ENCODE measurements around the gene RNF148. TPM values are rescaled to one million over a fixed set of nuclear protein-coding genes. Genes with fewer than 3 reads are reported as not detected.
A peak's percentile ranks its signal among the peaks of the same experiment; 100 is the strongest.

The RNF148 gene
- total and polyA plus RNA-seq, 2 of the 8 experiments (the other 6 are each of a cell fraction or from before 2014, with no cell fraction given), result 0.27 to 0.45 TPM

DNA sequence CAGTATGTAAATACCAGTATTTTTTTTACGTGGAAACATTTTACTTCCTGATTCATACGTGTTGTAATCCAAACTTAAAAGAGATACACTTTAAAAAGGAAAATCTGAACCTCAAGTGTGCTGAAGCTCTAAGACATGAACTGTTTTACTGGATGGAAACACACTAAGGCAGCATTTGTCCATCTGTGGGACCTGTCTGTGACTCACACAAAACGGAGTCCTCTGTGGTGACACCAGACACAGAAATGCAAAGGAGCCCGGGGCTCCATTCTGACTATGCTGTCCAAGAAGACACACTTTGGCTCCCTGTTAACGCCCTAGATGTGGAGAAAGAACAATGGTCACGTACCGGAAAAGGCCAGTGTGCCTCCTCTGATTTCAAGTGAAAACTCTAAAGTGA lies 27.7 kb downstream of the RNF148 start:
- no peak overlapping the region for H4K8ac ChIP-seq (ENCODE audit: extremely low read depth, insufficient read depth, low read length)
- TF ChIP-seq BRCA1 (IDR thresholded peaks at IDR 0.05; ENCODE audit: low read depth, low read length), result no peak
- no peak for TF ChIP-seq SUZ12 (IDR thresholded peaks at IDR 0.05; ENCODE audit: low read length)
- no peak for TF ChIP-seq ASH2L (IDR thresholded peaks at IDR 0.05; ENCODE audit: low read length)
- TF ChIP-seq JUND (IDR thresholded peaks at IDR 0.05; ENCODE audit: low read length), result no peak

More for the DNA sequence above, 27.7 kb downstream of the RNF148 start:
- Histone ChIP-seq H3K4me3 (ENCODE audit: extremely low read depth in 1 of 4, insufficient read depth in 2 of 4, low read depth in 3 of 4, low read length in 4 of 4) (no peak overlapping the region), H3K4me2 (ENCODE audit: insufficient read depth in 1 of 2, low read depth in 2 of 2, low read length in 2 of 2) (no peak overlapping the region), H3K4ac (replicated peaks; ENCODE audit: insufficient read length, low read depth, low read length) (no peak overlapping the region), H3K27ac (ENCODE audit: low read depth, low read length) (no peak overlapping the region), H3K79me1 (ENCODE audit: low read depth, low read length) (no peaks in the 10 kb centered on the region), H3K23me2 (ENCODE audit: low read depth, low read length) (no peaks in the 10 kb centered on the region), H3K9me3 (ENCODE audit: insufficient read depth in 2 of 2, low read depth in 1 of 2, low read length in 1 of 2) (peaks cover 3 to 8% of the 10 kb centered on the region in 2 experiments; a peak in 2 of 4 replicates), H2AK5ac (ENCODE audit: low read depth, low read length) (no peak overlapping the region), H4K91ac (replicated peaks; ENCODE audit: insufficient read length, low read length) (no peak overlapping the region), H2BK20ac (ENCODE audit: low read length) (no peak overlapping the region), H3K4me1 (replicated peaks in 1 of 4; ENCODE audit: control insufficient read depth in 3 of 4, insufficient read depth in 4 of 4, low read length in 3 of 4) (peaks cover 6 to 30% (median 19%) of the 10 kb centered on the region in 4 experiments), H2BK120ac (replicated peaks; ENCODE audit: low read depth, low read length) (peak overlapping the region; percentile 52), H2BK12ac (ENCODE audit: low read depth, low read length) (no peak overlapping the region; the same call in 1 of the 2 replicates), H4K20me1 (replicated peaks in 1 of 2; ENCODE audit: control insufficient read depth in 1 of 2, insufficient read depth in 2 of 2, low read length in 2 of 2) (no peaks in the 10 kb centered on the region), H2AFZ (ENCODE audit: low read length) (no peak overlapping the region), H3K79me2 (ENCODE audit: control insufficient read depth in 1 of 2, insufficient read depth in 2 of 2, low read length in 2 of 2) (peaks cover 0 to 11% of the 10 kb centered on the region in 2 experiments; a peak in 2 of 4 replicates), H3K23ac (ENCODE audit: insufficient read length) (no peak overlapping the region), H3K14ac (ENCODE audit: insufficient read length) (no peak overlapping the region), H3K36me3 (ENCODE audit: control insufficient read depth in 2 of 4, insufficient read depth in 4 of 4, low read length in 3 of 4) (peaks cover 0 to 4% (median 0%) of the 10 kb centered on the region in 4 experiments; a peak in 1 of 8 replicates), H3K18ac (ENCODE audit: extremely low read depth, low read length) (no peak overlapping the region), H3K56ac (replicated peaks; ENCODE audit: insufficient read length, low read depth, low read length) (no peak overlapping the region), H3K9ac (replicated peaks in 1 of 4; ENCODE audit: extremely low read depth in 1 of 4, low read depth in 3 of 4, low read length in 3 of 4) (no peak overlapping the region), H2BK15ac (ENCODE audit: low read length) (no peak overlapping the region; the same call in 1 of the 2 replicates), H4K5ac (ENCODE audit: insufficient read length, low read depth, low read length) (no peak overlapping the region), H3K27me3 (replicated peaks in 1 of 4; ENCODE audit: control insufficient read depth in 3 of 4, extremely low read depth in 1 of 4, insufficient read depth in 3 of 4, low read length in 3 of 4) (peaks cover 0 to 2% (median 0%) of the 10 kb centered on the region in 4 experiments; a peak in 1 of 7 replicates), H2BK5ac (ENCODE audit: low read depth, low read length) (no peak overlapping the region)
- CTCF ChIA-PET (ENCODE audit: partially characterized antibody), result interaction anchor here (0.9 kb wide), 1 partner anchor 10 kb away, joined by 3 read pairs; no protein-coding TSS in a partner anchor
- 91% methylated on average over 7 of the region's 7 CpGs; no CpG with 5 or more reads in 1 of the 2 experiments for WGBS, 2 experiments (ENCODE audit: extremely low coverage in 1 of 2, insufficient coverage in 1 of 2, insufficient read length in 1 of 2, insufficient replicate concordance in 2 of 2, low coverage in 1 of 2, low lambda C conversion rate in 2 of 2, missing lambda C conversion rate in 1 of 2)
- no peak for FAIRE-seq
- no peak for DNase-seq (ENCODE audit: low read depth in 1 of 2, low spot score in 2 of 2)
- POLR2A ChIA-PET (ENCODE audit: partially characterized antibody), result interaction anchor here (0.6 kb wide), 1 partner anchor 291 kb away, joined by 3 read pairs; no protein-coding TSS in a partner anchor

All from H1 (cell line).